GM19452 (cell line): ENCODE data around the gene NNT.
A peak's percentile ranks its signal among the peaks of the same experiment; 100 is the strongest.
"Not testable (repeated sequence)": the region's sequence is repeated elsewhere in the genome, so short reads cannot be mapped to it uniquely, and the experiment has no call there.

ENCODE experiments used
- ATAC-seq: cut with Tn5 transposase; IDR thresholded peaks from one replicate; pipeline ENCODE4 v1.9.1; 2021; ENCODE audit not compliant: unreplicated experiment

Gene NNT

GRCh38 chr5:43602461-43603343 is at the start of gene NNT:
Gene NNT, plus strand, starts transcription at chr5:43603180. Its CDS starts 6,016 bp downstream, at chr5:43609196.
- ATAC-seq: peak; percentile 78

DNA sequence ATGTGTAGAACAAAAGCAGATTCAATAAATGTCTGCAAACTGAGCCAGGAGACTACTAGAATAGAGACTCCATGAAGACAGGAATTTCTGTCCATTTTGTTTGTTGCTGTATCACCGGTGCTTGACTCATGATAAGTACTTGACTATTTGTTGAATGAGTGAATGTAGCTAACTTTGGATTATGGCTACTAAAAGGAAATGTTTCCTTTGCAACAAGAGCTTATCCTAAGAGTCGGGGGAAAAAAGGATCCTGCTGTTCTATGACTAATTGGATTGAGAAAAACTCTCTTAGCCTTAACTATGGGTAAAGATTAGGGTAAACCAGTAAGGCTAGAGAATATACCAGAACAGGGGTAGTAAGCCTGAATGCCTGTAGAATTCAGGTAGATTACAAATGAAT is 49.6 kb upstream of the NNT start:
- ATAC-seq: no peak

- no peak for ATAC-seq
Observed at GRCh38 chr5:43554497-43554896, 48.5 kb upstream of the NNT start.

DNA sequence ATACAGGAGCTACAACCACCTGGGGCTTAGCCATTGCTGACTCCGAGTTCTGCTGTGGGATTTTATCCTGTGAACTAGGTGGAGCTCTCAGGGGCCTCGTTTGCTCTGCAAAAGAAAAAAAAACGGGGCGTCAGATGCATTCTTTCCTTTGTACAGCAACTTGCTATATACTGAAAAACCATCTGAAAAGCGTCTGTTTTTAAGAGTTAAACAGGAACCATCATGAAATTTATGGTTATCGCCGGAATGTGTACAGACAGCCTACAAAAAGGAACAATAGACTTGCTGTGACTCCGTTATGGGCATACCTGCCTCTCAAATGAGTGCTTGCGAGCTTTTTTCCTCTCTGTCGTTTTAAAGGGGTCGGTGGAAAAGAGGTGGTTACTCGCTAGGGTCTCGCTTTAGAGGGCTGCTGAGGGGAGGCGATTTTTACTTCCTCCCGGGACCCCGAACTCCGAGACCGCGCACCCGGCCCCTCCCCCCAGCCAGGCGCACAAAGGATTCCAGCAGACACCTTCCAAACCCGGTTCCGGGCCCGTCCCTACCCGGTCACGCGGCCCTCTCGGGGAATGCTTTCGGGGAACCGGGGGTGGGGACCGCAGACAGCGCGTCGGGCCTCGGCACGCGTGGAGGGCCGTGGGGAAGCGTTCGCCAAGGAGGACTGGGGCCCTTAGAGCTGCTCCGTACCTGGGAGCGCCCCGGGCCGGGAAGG is 46.9 kb upstream of the NNT start:
- peak; percentile 17 for ATAC-seq

GRCh38 chr5:43556607-43556856 is 46.4 kb upstream of the NNT start:
- peak; percentile 39 for ATAC-seq

DNA sequence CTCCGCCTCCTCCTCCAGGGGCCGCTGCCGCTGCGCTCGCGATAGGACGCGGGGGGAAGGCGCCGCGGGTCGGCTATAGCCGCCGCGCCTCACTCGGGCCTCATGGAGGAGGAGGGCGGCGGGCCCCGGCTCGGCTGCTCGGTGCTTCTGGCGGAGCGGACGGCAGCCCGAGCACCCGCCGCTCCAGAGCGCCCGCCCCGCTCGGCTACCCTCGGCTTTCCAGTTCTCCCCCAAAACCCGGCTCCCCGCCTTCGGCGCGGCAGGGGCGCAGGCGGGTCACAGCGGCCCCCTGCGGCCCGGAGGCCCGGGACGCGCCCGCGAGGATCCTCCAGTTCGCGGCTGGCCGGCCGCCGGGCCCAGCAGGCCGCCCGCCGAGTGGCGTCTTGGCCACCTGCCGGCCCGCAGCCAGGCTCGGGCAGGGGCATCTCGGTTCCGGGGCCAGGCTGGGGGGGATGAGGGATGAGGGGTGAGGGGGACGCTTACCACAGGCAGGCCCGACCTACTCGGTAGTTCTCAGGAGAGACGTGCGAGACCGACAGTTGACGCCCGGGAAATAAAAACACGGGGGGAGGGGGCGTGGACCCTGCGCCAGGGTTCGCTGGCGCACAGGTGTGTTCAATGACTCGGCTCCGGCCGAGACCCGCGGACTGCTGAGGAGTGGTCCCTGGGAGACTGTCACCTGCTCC is 46.0 kb upstream of the NNT start, which contains the start of gene PAIP1:
TSS of gene PAIP1 (minus strand) at position 221 of the 686 bp plus-strand sequence. CDS start 231 bp downstream, outside the sequence.
- ATAC-seq: peak; percentile 95

GRCh38 chr5:43560128-43560527 is 42.9 kb upstream of the NNT start:
- no peak for ATAC-seq

- no peak for ATAC-seq
Observed at GRCh38 chr5:43561356-43561755, 41.6 kb upstream of the NNT start.

DNA sequence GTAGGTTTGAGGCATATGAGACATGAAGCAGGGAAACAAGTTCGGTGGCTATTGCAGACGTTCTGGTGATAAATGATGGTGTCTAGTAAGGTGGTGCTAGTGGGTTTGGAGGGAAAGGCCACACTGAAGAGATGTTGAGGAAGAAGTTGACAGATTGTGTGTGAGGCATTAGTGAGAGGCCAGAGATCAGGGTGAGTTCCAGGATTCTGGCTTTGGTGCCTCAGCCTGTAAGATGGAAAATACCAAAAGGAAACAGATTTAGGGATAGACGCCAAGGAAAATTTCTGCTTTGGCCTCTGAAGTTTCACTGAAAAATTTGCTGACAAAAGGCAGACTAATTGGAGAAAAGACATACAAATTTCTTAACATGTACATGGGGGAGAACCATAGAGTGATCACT is 39.7 kb upstream of the NNT start:
- no peak for ATAC-seq

GRCh38 chr5:43564289-43564850 is 38.6 kb upstream of the NNT start:
- ATAC-seq: no peak

DNA sequence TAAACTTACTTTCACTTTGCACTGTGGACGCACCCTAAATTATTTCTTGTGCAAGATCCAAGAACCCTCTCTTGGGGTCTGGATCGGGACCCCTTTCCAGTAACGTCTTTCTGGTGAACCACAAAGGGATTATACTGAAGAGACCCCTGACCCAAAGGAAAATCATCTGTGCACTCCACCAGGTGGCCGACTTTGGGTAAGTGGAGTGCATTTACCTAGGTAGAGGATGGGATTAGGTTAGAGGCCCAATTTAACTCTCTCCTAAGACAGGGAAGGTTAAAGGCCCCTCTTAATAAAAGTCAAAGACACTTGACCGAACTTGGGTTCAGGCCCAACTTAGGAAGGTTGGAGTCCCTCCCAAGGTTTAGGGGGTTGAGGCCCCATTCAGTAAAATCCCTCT is 37.9 kb upstream of the NNT start:
- no peak for ATAC-seq

GRCh38 chr5:43567967-43568366 is 35.0 kb upstream of the NNT start:
- ATAC-seq: no peak

GRCh38 chr5:43569236-43569746 is 33.7 kb upstream of the NNT start:
- no peak for ATAC-seq

DNA sequence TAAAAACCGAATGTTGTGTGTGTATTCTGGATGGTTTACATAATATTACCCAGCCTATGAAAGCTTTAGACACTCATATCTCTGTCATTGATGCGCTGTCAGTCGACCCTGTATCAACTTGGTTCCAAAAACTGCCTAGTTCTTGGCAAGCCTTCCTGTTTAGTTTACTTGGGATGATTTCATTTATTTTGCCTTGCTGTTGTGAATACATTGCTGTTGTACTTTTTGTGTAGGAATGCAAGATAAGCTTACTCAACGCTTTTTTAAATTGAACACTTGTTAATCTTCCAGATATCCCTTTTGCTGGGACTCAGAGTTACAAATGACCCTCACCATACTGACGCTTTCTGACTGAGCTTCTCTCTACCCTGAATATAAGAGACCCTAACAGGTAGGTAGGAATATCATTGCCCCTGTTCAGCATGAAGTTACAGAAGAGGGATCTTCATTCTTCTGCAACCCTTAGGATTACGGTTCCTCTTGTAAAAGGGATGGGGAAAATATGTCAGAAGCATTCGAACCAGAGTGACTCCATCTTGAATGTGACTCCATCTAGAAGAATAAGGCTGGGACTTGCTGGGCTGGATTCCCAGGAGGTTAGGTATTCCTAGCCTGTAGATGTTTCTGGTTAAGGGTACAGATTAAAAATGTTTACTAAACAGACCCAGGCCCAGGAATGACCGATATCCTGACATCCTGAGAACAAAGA is 32.4 kb upstream of the NNT start:
- ATAC-seq: no peak

DNA sequence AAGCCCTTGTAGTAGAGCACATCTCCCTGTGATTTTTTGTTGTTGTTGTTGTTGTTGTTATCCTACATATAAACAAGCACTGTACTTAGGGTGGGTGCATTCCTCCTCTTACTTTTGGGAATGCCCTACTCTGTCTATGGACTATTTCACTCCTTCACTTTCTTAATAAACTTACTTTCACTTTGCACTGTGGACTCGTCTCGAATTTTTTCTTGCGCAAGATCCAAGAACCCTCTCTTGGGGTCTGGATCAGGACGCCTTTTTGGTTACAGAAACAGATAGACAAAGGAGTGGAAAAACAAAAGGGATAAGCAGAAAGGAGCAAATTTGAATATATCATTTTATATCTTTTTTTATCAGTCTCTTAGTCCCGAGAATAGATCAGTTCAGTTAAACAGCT is 31.7 kb upstream of the NNT start:
- no peak for ATAC-seq

DNA sequence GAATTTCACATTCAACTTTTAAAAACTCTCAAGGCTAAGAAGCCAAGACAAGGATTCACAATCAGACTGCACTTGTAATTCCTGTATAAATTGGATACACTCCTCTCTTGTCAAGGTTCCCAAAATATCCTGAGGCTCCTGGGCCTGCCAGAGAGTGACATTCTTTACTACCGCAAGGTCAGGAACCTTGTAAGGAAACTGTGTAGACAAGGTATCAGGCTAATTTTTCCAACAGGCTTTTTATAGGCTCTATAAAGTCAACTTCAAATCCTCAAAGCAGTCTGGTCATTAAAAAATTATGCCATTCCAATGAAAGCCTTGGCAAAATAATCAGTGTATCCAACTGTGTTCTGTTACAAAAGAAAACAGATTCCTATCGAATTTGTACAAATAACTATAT is 30.6 kb upstream of the NNT start:
- ATAC-seq: no peak

GRCh38 chr5:43573058-43573457 is 29.9 kb upstream of the NNT start:
- no peak for ATAC-seq

GRCh38 chr5:43580402-43581210 is 22.4 kb upstream of the NNT start:
- not testable (repeated sequence) for ATAC-seq

- ATAC-seq: no peak
Observed at GRCh38 chr5:43581398-43581797, 21.6 kb upstream of the NNT start.
